Neural progenitor cell (in vitro differentiated cells): ENCODE results near the gene IFT81. TPM values are rescaled to one million over a fixed set of nuclear protein-coding genes. Genes with fewer than 3 reads are reported as not detected.

Source experiments
- DNase-seq: peaks from one replicate; pipeline ENCODE4 v3.0.0-alpha.2; 2016; ENCODE audit warnings: low spot score
- H2AFZ ChIP-seq: fragments of 200-600 bp; sonication (generic); replicated peaks from 2 replicates; pipeline ENCODE4 v1.6.1; 2016; ENCODE audit warnings: antibody characterized with exemption
- H3F3A ChIP-seq: fragments of 200-600 bp; sonication (generic); 2 replicates; pipeline ENCODE4 v1.6.1; 2016; ENCODE audit warnings: antibody characterized with exemption, low read depth
- H3K27ac ChIP-seq: fragments of 200-600 bp; sonication (generic); 2 replicates; pipeline ENCODE4 v1.5.1; 2016; ENCODE audit warnings: mild to moderate bottlenecking
- H3K27me3 ChIP-seq: fragments of 200-600 bp; sonication (generic); 2 replicates; pipeline ENCODE4 v1.6.1; 2016; ENCODE audit warnings: mild to moderate bottlenecking, moderate library complexity
- H3K36me3 ChIP-seq: fragments of 200-600 bp; sonication (generic); 2 replicates; pipeline ENCODE4 v1.5.1; 2016
- H3K4me1 ChIP-seq: fragments of 200-600 bp; sonication (generic); 2 replicates; pipeline ENCODE4 v1.6.1; 2016; ENCODE audit warnings: mixed run types
- H3K4me2 ChIP-seq: fragments of 200-600 bp; sonication (generic); 2 replicates; pipeline ENCODE4 v1.6.1; 2016
- H3K4me3 ChIP-seq: fragments of 200-600 bp; sonication (generic); 2 replicates; pipeline ENCODE4 v1.5.1; 2016
- H3K79me2 ChIP-seq: fragments of 200-600 bp; sonication (generic); 2 replicates; pipeline ENCODE4 v1.6.1; 2016; ENCODE audit warnings: low read depth
- H3K9ac ChIP-seq: fragments of 200-600 bp; sonication (generic); 2 replicates; pipeline ENCODE4 v1.6.1; 2016
- H3K9me3 ChIP-seq: fragments of 200-600 bp; sonication (generic); 2 replicates; pipeline ENCODE4 v1.5.1; 2016; ENCODE audit warnings: low read depth
- H4K20me1 ChIP-seq: fragments of 200-600 bp; sonication (generic); 2 replicates; pipeline ENCODE4 v1.6.1; 2016; ENCODE audit warnings: low read depth
- H3K27ac Mint-ChIP-seq: 3 replicates; pipeline ENCODE4 v1.8.0; 2021; ENCODE audit warnings: mixed read lengths
- H3K27me3 Mint-ChIP-seq: 2 replicates; pipeline ENCODE4 v1.8.0; 2022; ENCODE audit warnings: low read depth, mild to moderate bottlenecking, inconsistent platforms, moderate library complexity, mixed read lengths; ENCODE audit not compliant: insufficient read depth
- H3K36me3 Mint-ChIP-seq: 3 replicates; pipeline ENCODE4 v1.8.0; 2021; ENCODE audit warnings: mixed read lengths
- H3K4me1 Mint-ChIP-seq: 3 replicates; pipeline ENCODE4 v1.8.0; 2021; ENCODE audit warnings: mixed read lengths
- H3K4me3 Mint-ChIP-seq: 3 replicates; pipeline ENCODE4 v1.8.0; 2021; ENCODE audit warnings: mild to moderate bottlenecking, moderate library complexity, mixed read lengths
- H3K9me3 Mint-ChIP-seq: 3 replicates; pipeline ENCODE4 v1.8.0; 2020; ENCODE audit warnings: mixed read lengths
- CTCF ChIP-seq: fragments of 200-600 bp; sonication (generic); IDR thresholded peaks from 2 replicates; pipeline ENCODE4 v1.5.1; 2017; ENCODE audit warnings: antibody characterized with exemption, mild to moderate bottlenecking
- EZH2 ChIP-seq: fragments of 200-600 bp; sonication (generic); IDR thresholded peaks from 2 replicates; pipeline ENCODE4 v1.6.1; 2017; ENCODE audit warnings: antibody characterized with exemption, mild to moderate bottlenecking, moderate library complexity
- EZH2phosphoT487 ChIP-seq: fragments of 200-600 bp; sonication (generic); IDR thresholded peaks from 2 replicates; pipeline ENCODE4 v1.6.1; 2017; ENCODE audit warnings: antibody characterized with exemption
- total RNA-seq: library from RNA; depleted of rRNA; stranded (reverse); fragments of >200 nt; gene quantifications from 2 replicates; pipeline ENCODE4 v1.2.3, GENCODE V29; 2015; ENCODE audit warnings: low replicate concordance

The IFT81 gene
- total RNA-seq, 1 donor from 2014 or later: 73.8 TPM

- H2AFZ ChIP-seq: no peak overlapping the region
- no peak overlapping the region for H3K4me3 ChIP-seq
Observed at GRCh38 chr12:110126557-110126956, 2.4 kb downstream of the IFT81 start.

GRCh38 chr12:110134691-110135411, 10.7 kb downstream of the IFT81 start:
- no peak overlapping the region for H2AFZ ChIP-seq
- Mint-ChIP-seq H3K27ac (no peak overlapping the region), H3K36me3 (peaks cover 27% of the 10 kb centered on the region), H3K27me3 (no peaks in the 10 kb centered on the region), H3K4me3 (no peak overlapping the region), H3K4me1 (no peaks in the 10 kb centered on the region), H3K9me3 (no peaks in the 10 kb centered on the region)
- no peak overlapping the region for H3K4me3 ChIP-seq
- no peak overlapping the region for H3K4me2 ChIP-seq
- H3F3A ChIP-seq: no peaks in the 10 kb centered on the region
- no peak overlapping the region for H3K27ac ChIP-seq
- H3K9ac ChIP-seq: no peak overlapping the region
- no peak for TF ChIP-seq CTCF
- no peak for TF ChIP-seq EZH2
- no peak for TF ChIP-seq EZH2phosphoT487
- H3K79me2 ChIP-seq: no peaks in the 10 kb centered on the region
- no peak for DNase-seq
- H3K36me3 ChIP-seq: peaks cover 20% of the 10 kb centered on the region
- no peaks in the 10 kb centered on the region for H3K9me3 ChIP-seq
- no peaks in the 10 kb centered on the region for H3K4me1 ChIP-seq
- no peaks in the 10 kb centered on the region for H4K20me1 ChIP-seq
- no peaks in the 10 kb centered on the region for H3K27me3 ChIP-seq

More at GRCh38 chr12:110126557-110126956, 2.4 kb downstream of the IFT81 start:
- Histone ChIP-seq H3K27me3 (peaks cover 7% of the 10 kb centered on the region), H3K27ac (no peak overlapping the region), H3K79me2 (peaks cover 32% of the 10 kb centered on the region), H3K4me2 (peak overlapping the region; percentile 33), H3K4me1 (peaks cover 21% of the 10 kb centered on the region), H3K9ac (peak overlapping the region; percentile 3), H4K20me1 (peaks cover 3% of the 10 kb centered on the region), H3K36me3 (peaks cover 15% of the 10 kb centered on the region), H3F3A (peaks cover 13% of the 10 kb centered on the region), H3K9me3 (no peaks in the 10 kb centered on the region)
- H3K27ac Mint-ChIP-seq: no peak overlapping the region
- TF ChIP-seq CTCF (no peak), EZH2phosphoT487 (no peak)
- H3K36me3 Mint-ChIP-seq: peaks cover 15% of the 10 kb centered on the region
- no peaks in the 10 kb centered on the region for H3K9me3 Mint-ChIP-seq
- DNase-seq: no peak
- peak overlapping the region; percentile 76 for H3K4me3 Mint-ChIP-seq
- peaks cover 23% of the 10 kb centered on the region for H3K4me1 Mint-ChIP-seq
- H3K27me3 Mint-ChIP-seq: peaks cover 6% of the 10 kb centered on the region

GRCh38 chr12:110135806-110136205, 11.6 kb downstream of the IFT81 start:
- no peaks in the 10 kb centered on the region for H3K27me3 Mint-ChIP-seq
- Histone ChIP-seq H3K79me2 (no peaks in the 10 kb centered on the region), H3K4me2 (no peak overlapping the region), H3K27ac (no peak overlapping the region), H3K27me3 (no peaks in the 10 kb centered on the region), H2AFZ (no peak overlapping the region), H3K9me3 (no peaks in the 10 kb centered on the region), H3K9ac (no peak overlapping the region), H4K20me1 (no peaks in the 10 kb centered on the region), H3K4me3 (no peak overlapping the region), H3K36me3 (peaks cover 20% of the 10 kb centered on the region), H3K4me1 (no peaks in the 10 kb centered on the region), H3F3A (no peaks in the 10 kb centered on the region)
- H3K4me1 Mint-ChIP-seq: no peaks in the 10 kb centered on the region
- no peak overlapping the region for H3K27ac Mint-ChIP-seq
- no peaks in the 10 kb centered on the region for H3K9me3 Mint-ChIP-seq
- no peak overlapping the region for H3K4me3 Mint-ChIP-seq
- peaks cover 29% of the 10 kb centered on the region for H3K36me3 Mint-ChIP-seq
- DNase-seq: no peak
- TF ChIP-seq EZH2phosphoT487 (no peak), CTCF (no peak), EZH2 (no peak)
